H7 (cell line): ENCODE results near the gene KMT2B. TPM values are rescaled to one million over a fixed set of nuclear protein-coding genes. Genes with fewer than 3 reads are reported as not detected.
"Not testable (repeated sequence)": the region's sequence is repeated elsewhere in the genome, so short reads cannot be mapped to it uniquely, and the experiment has no call there.

Experiments
- DNase-seq: peaks from one replicate; pipeline ENCODE4 v3.0.0; 2012
- H3K27me3 ChIP-seq: 2 replicates; pipeline ENCODE4 v1.6.0; 2011; ENCODE audit warnings: mild to moderate bottlenecking, low read length; ENCODE audit not compliant: control insufficient read depth, insufficient read depth
- H3K36me3 ChIP-seq: replicated peaks from 2 replicates; pipeline ENCODE4 v1.5.1; 2011; ENCODE audit warnings: low read length; ENCODE audit not compliant: control insufficient read depth, insufficient read depth
- H3K4me3 ChIP-seq: 2 replicates; pipeline ENCODE4 v1.5.1; 2011; ENCODE audit warnings: low read depth, mild to moderate bottlenecking, control low read depth, low read length, moderate library complexity; ENCODE audit not compliant: insufficient read depth
- total RNA-seq: library from RNA; depleted of rRNA; stranded (reverse); fragments of >200 nt; shearing (Covaris generic); gene quantifications from 2 replicates; pipeline ENCODE4 v1.2.3, GENCODE V29; 2014

The KMT2B gene
- total RNA-seq, 1 experiment from 2014 or later: 12.9 TPM

DNA sequence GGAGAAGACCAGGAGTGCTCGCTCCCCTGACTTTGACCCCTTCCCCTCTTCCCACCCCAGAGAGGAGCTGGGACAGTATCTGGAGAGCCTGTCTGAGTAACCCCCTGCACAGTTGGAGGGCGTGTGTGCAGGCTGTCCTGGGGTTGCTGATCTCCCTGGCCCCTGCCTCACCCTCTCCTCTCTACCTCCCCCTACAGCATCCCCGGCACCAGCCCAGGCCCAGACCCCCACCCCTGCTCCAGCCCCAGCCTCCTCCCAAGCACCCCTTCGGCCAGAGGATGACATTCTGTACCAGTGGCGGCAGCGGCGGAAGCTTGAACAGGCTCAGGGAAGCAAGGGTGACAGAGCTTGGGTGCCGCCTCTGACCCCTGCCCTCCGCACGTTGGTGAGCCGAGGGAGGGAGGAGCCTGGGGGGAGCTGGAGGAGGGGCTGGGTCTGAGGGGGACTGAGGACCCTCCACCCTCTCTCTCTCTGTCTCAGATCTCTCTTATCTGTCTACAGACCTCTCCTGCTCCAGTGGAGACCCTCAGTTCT lies 48.8 kb downstream of the KMT2B start:
- H3K4me3 ChIP-seq: no peak overlapping the region
- peak; percentile 60 for DNase-seq
- peaks cover 12% of the 10 kb centered on the region for H3K36me3 ChIP-seq
- H3K27me3 ChIP-seq: no peaks in the 10 kb centered on the region

DNA sequence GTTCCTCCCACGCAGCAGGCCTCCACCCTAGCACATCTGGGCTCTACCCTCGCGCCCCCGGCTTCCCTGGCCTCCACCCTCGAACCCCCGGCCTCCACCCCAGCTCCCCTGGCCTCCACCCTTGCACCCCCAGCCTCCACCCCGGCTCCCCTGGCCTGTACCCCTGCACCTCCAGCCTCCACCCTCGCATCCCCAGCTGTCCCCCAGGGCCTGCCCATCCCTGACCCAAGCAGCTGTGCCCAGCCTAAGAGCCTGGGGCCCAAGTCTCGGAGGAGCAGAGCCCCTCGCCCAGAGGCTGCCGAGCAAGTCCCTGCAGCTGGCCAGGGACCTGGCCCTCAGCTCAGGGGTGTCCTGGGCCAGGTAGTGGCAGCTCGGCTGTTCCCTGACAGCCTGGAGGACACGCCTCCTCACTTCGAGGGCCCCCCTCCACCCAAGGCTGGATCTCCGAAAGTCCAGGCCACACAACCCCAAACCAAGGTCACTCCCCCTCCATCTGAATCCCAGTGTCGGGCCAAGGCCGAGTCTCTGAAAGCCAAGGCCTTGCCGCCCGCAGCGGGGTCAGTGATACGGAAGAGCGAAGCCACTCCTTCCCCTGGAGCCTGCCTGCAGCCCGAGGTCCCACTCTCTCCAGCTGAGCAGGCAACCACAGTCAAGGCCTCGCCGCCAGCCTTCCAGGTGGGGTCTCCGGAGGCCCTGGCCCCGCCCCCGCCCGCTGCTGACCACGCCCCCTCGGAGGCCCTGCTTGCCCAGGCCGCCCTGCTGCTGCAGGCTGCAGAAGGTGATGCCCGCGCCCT lies 49.7 kb downstream of the KMT2B start:
- no peaks in the 10 kb centered on the region for H3K27me3 ChIP-seq
- peaks cover 5% of the 10 kb centered on the region for H3K36me3 ChIP-seq
- no peak overlapping the region for H3K4me3 ChIP-seq
- peak; percentile 99 for DNase-seq

DNA sequence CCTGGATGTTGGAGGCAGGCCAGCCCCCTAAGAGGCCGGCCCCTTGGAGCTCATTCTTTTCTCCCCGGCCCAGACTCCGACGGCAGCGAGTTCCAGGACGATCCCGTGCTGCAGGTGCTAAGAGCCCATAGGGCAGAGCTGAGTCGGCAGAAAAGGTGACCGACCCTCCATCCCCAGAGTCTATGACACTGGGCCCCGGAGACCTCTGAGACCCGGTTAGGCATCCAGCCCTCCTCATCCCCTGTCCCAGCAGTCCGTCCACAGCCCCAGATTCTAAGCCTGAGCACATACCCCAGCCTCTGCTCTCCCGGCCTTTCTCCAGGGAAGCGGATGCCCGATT lies 50.2 kb downstream of the KMT2B start:
- no peak for DNase-seq
- Histone ChIP-seq H3K27me3 (no peaks in the 10 kb centered on the region), H3K36me3 (peaks cover 4% of the 10 kb centered on the region), H3K4me3 (no peak overlapping the region)

GRCh38 chr19:35772362-35772761 lies 54.6 kb downstream of the KMT2B start:
- peaks cover 12% of the 10 kb centered on the region for H3K27me3 ChIP-seq
- not testable (repeated sequence) for H3K36me3 ChIP-seq, DNase-seq, H3K4me3 ChIP-seq

DNA sequence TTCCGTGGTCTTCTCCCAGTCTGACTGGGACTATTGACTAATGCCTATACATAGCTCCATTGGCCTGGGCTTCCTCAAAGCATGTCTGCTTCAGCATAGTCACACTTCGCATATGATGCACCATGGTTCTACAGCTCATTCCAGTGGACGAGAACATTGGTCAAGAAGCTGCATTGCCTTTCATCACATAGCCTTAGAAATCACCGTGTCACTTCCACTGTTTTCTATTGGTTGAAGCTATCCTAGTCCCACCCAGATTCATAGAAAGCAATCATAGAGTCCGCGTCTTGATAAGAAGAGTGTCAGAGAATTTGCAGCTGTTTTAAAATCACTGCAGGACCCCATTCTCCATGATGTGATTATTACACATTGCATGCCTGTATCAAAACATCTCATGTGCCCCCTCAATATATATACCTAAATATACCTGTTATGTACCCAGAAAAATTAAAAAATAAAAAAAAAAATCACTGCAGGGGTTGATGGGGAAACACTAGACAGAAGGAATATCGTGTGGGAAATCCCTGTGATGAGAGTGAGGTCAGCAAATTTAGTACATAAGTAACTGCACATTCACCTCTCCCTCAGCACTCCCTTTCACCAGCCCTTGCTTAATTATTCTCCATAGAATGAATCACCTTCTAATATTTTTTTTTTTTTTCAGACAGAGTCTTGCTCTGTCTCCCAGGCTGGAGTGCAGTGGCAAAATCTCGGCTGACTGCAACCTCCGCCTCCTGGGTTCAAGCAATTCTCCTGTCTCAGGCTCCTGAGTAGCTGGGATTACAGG lies 55.4 kb downstream of the KMT2B start:
- Histone ChIP-seq H3K4me3 (no peak overlapping the region), H3K27me3 (peaks cover 17% of the 10 kb centered on the region), H3K36me3 (no peaks in the 10 kb centered on the region; the same call in 1 of the 2 replicates)
- DNase-seq: no peak

GRCh38 chr19:35774274-35775045 lies 56.7 kb downstream of the KMT2B start:
- no peak overlapping the region for H3K4me3 ChIP-seq
- H3K27me3 ChIP-seq: peaks cover 17% of the 10 kb centered on the region
- H3K36me3 ChIP-seq: no peaks in the 10 kb centered on the region
- no peak for DNase-seq

- Histone ChIP-seq H3K36me3 (no peaks in the 10 kb centered on the region), H3K4me3 (no peak overlapping the region), H3K27me3 (peaks cover 17% of the 10 kb centered on the region)
- DNase-seq: no peak
Measured at GRCh38 chr19:35775046-35775297, 57.2 kb downstream of the KMT2B start.

GRCh38 chr19:35775298-35776101 lies 57.7 kb downstream of the KMT2B start, which contains the start of gene ARHGAP33:
Gene ARHGAP33, plus strand, starts transcription at chr19:35775564. Its CDS starts 95 bp downstream, at chr19:35775659.
- peak; percentile 99 for DNase-seq
- no peaks in the 10 kb centered on the region for H3K36me3 ChIP-seq
- H3K4me3 ChIP-seq: peak within 1 kb of the TSS; percentile 64
- H3K27me3 ChIP-seq: peaks cover 17% of the 10 kb centered on the region

DNA sequence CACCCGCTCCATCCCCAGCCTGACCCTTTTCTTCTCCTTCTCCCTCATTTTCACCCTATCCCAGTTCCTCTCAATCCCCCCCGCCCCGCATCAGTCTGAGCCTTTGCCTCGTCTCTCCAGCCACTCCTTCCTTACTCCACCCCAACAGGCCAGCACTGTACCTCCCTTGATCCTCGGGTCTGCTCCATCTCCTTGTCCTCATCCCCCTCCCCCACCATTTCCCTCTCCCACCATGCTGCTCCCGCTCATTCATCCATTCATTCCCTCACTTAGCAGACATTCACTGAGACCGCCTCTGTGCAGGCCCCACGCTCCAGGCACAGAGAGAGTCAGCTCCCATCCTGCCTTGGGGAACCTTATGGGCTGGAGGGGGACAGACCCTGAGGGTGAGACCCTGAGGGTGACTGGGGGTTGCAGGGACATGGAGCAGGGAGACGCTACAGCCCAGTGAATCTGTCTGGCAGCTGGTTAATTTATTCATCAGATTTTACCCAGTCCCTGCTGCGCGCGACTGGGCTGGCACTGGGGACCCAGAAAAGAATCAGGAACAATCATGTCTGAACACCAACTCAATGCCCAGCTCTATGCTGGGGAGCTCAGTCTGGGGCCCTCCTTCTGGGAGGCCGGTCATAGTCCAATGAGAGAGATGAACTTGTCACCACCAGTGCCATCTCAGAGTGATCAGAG lies 58.4 kb downstream of the KMT2B start:
- Histone ChIP-seq H3K36me3 (no peaks in the 10 kb centered on the region), H3K4me3 (peak overlapping the region; percentile 64), H3K27me3 (peaks cover 17% of the 10 kb centered on the region)
- DNase-seq: no peak

DNA sequence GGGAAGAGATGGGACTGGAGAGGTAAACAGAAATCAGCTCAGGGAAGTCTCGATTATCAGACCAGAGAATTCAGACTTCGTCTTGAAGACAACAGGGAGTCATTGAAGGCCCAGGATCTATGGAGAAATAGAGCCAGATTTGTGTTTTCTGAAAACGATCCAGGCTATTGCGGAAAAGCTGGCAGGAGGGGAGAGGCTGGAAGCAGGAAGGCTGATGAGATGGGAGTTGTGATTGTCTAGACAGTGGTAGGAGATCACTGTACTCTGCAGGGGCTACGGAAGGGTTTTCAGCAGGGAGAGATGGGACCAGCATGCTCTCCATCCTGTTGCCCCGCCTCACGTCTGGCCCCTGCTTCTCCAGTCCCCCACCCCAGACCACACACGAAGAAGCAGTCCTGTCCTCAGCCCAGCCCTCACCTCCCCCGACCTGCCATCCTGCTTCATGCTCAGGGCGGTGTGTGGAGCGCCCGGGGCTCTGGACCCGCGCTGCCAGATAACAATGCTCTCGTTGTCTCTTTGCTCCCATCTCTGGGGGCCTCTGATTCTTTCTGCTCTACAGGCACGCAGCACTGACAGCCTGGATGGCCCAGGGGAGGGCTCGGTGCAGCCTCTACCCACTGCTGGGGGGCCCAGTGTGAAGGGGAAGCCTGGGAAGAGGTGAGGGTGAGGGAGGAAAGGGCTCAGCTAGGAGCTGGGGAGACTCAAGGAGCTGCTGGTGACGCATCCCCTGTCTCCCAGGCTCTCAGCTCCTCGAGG lies 59.5 kb downstream of the KMT2B start:
- no peak overlapping the region for H3K4me3 ChIP-seq

DNA sequence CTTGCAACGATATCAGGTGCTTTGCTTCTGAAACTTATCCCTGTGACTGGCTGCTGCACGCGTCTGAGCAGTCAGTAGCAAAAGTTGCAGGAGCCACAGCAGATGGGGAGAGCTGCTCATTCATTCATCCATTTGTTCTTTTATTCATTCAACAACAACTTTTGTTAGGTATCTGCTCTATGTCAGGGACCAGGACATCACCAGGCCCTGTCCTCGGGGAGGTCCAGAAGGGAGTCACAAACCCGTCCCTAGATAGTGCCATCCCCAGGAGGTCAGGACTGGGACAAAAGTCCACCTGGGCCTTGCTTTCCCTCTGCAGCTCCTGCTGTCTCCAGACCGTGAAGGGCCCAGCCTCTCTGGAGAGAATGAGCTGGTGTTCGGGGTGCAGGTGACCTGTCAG lies 60.2 kb downstream of the KMT2B start:
- DNase-seq: no peak
- no peaks in the 10 kb centered on the region for H3K36me3 ChIP-seq
- H3K4me3 ChIP-seq: no peak overlapping the region
- peaks cover 17% of the 10 kb centered on the region for H3K27me3 ChIP-seq

More for the DNA sequence above, 59.5 kb downstream of the KMT2B start:
- no peaks in the 10 kb centered on the region for H3K36me3 ChIP-seq
- peaks cover 17% of the 10 kb centered on the region for H3K27me3 ChIP-seq
- DNase-seq: peak; percentile 85

GRCh38 chr19:35779033-35779432 lies 61.2 kb downstream of the KMT2B start:
- Histone ChIP-seq H3K4me3 (no peak overlapping the region), H3K27me3 (peaks cover 17% of the 10 kb centered on the region), H3K36me3 (no peaks in the 10 kb centered on the region)
- no peak for DNase-seq

DNA sequence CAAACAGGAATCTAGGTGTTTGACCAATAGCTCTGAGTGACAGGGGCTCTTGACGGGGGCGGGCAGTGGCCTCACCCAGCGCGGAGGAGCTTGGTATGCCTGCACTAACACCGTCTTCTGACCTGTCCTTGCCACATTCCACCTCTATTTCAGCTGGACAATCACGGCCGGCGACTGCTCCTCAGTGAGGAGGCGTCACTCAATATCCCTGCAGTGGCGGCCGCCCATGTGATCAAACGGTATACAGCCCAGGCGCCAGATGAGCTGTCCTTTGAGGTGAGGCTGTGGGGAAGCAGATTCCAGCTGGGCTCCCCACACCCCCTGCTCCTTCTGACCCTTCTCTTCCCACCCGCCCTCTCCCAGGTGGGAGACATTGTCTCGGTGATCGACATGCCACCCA lies 62.3 kb downstream of the KMT2B start:
- no peaks in the 10 kb centered on the region for H3K36me3 ChIP-seq
- no peak overlapping the region for H3K4me3 ChIP-seq
- no peak for DNase-seq
- H3K27me3 ChIP-seq: peaks cover 19% of the 10 kb centered on the region
